GM10266 (cell line): ENCODE data around the gene CPB1.

Experiments
- DNase-seq: peaks from one replicate; pipeline ENCODE4 v3.0.0; 2012; ENCODE audit errors: extremely low spot score
- TF ChIP-seq, protein P1 (sequence below): IDR thresholded peaks from 2 replicates; pipeline ENCODE4 v1.5.1; 2012; ENCODE audit warnings: mild to moderate bottlenecking, low read depth; ENCODE audit not compliant: control insufficient read depth, insufficient read depth; ENCODE audit errors: missing control alignments

The CPB1 gene

DNA sequence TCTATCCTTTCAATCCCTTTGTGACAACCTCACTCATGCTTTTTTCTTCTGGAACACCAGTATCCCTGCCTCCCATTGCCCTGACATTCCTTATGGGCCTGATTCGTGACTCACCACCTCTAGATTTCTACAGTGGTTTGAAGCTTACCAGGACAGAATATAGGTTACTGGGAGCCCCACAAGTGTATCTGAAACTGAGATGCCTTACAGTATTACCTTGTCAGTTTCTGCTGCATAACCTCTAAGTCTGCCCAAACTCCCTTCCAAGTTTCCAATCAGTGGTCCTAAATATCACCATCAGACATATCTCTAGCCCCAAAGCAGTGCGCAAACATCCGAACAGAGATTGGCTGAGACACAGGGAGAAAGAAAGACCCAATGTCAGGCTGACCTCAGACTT lies 5.6 kb downstream of the CPB1 start:
- TF ChIP-seq, protein P1, sequence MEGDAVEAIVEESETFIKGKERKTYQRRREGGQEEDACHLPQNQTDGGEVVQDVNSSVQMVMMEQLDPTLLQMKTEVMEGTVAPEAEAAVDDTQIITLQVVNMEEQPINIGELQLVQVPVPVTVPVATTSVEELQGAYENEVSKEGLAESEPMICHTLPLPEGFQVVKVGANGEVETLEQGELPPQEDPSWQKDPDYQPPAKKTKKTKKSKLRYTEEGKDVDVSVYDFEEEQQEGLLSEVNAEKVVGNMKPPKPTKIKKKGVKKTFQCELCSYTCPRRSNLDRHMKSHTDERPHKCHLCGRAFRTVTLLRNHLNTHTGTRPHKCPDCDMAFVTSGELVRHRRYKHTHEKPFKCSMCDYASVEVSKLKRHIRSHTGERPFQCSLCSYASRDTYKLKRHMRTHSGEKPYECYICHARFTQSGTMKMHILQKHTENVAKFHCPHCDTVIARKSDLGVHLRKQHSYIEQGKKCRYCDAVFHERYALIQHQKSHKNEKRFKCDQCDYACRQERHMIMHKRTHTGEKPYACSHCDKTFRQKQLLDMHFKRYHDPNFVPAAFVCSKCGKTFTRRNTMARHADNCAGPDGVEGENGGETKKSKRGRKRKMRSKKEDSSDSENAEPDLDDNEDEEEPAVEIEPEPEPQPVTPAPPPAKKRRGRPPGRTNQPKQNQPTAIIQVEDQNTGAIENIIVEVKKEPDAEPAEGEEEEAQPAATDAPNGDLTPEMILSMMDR = no peak
- DNase-seq = no peak

GRCh38 chr3:148839805-148840204 lies 12.2 kb downstream of the CPB1 start:
- DNase-seq = no peak
- TF ChIP-seq, protein P1 = no peak

GRCh38 chr3:148840451-148840850 lies 12.8 kb downstream of the CPB1 start:
- TF ChIP-seq, protein P1 = no peak

DNA sequence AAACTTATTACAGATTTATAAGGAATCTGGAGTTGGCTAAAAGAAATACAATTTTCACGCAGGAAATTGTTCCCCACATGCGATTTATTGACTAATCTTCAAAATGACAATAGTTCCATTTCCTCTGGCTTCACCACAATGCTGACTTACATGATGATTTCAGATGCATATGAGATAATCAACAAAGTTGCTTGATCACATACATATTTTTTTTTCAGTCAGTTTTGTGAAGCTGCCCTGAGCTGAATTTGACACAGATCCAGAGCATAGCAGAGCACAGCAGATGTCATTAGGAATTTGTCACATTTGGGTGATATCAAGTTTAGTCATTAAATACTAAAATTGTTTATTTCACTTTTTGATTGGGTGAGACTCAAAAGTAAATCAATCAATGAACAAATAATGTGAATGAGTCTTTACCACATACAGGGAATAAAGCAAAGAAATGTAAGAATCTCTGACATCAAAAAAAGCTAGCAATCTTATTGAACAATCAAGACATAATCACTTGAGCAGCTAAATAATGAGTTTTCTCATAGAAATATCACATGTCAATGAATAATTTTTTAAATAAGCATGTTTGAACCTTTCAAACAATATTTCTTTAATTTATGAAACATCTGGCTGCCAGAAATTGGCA lies 18.3 kb downstream of the CPB1 start:
- TF ChIP-seq, protein P1 = no peak
- DNase-seq = no peak

More at GRCh38 chr3:148840451-148840850, 12.8 kb downstream of the CPB1 start:
- DNase-seq = no peak

DNA sequence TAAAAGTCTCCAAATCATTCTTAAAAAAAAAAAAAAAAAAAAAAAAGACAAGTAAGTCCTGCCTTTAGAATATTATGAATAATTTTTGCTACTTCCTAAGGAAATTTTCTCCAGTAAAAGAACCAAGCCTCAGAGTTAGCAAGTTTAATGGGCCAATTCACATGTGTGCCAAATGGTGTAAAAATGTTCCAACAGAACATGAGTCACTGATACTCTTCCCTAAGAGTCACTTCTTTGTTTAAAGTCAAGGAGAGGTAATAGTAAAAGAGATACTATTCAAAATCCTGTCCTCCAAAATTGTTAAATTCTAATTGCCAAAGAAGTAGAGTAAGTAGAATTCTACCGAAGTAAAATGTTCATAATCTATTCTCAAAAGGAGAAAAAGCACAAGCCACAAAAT lies 19.7 kb downstream of the CPB1 start:
- no peak for DNase-seq
- TF ChIP-seq, protein P1 = no peak

DNA sequence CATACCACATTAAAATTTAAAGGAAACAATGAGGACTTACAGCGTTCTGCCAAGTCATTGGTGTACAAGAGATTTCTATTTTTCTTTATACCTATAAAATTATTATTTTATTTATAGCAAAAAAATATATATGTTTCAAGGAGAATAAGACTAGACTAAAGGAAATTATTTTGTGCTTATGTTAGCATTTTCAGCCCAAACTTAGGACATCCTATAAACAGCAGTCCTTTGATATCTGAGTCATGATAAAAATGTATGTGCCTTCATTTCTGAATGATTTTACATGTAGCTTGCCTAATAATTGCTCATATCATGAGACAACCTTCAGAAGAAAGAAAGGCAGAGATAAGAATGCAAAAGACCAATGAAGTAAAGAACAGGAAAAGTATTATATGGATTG lies 20.8 kb downstream of the CPB1 start:
- TF ChIP-seq, protein P1 = no peak
- no peak for DNase-seq

DNA sequence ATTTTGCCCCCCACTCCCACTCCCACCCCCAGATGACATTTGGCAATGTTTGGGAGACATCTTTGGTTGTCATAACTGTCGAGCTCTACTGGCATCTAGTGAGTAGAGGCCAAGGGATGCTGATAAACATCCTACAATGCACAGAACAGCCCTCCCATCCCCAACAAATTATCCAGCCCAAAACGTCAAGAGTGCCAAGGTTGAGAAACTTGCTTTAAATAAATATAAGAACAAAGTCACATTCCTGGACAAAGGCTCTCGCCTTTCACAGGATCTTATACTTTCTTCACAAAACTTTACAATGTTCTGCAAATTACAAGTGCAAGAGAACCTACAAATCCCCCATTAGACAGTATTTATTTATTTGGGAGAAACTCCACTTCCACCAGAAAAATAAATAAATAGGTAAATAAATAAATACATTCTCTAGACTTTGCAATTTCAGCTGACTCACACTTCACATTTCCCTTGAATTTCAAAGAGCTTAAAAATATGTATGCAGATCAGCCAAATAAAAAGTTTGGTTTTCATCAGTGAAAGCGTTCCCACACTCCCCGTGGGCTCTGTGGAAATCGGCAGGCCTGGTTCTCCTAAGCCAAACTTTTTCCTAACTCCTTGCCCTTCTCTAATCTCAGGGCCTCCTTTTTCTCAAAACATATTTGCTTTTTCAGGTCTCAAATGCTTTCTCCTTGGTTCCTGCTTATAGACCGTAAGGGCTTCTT lies 24.8 kb downstream of the CPB1 start:
- DNase-seq = no peak
- TF ChIP-seq, protein P1 = no peak
